WTC11 (cell line): Measurements from ENCODE around the gene AVL9. TPM values are rescaled to one million over a fixed set of nuclear protein-coding genes. Genes with fewer than 3 reads are reported as not detected.

Experiments used
- ATAC-seq: fragments of 200-7000 bp; cut with Tn5 transposase; 2 replicates; pipeline ENCODE4 v1.10.0; 2021; ENCODE audit warnings: mild to moderate bottlenecking, moderate library complexity
- CTCF ChIA-PET: fragments of 300-600 bp; sonication (Branson Sonifier 250); formaldehyde crosslinking; loops from one replicate; lab custom pipeline; 2021; ENCODE audit warnings: antibody characterized with exemption; lab: Charles Lee
- POLR2A ChIA-PET: fragments of 350-600 bp; sonication (Branson Sonifier 250); formaldehyde crosslinking; loops from one replicate; lab custom pipeline; 2021; ENCODE audit warnings: antibody characterized with exemption; lab: Charles Lee
- DNase-seq: peaks from one replicate; pipeline ENCODE4 v3.0.0; 2021; ENCODE audit warnings: low spot score
- H3K27ac Mint-ChIP-seq: 2 replicates; pipeline ENCODE4 v1.8.0; 2021; ENCODE audit warnings: mixed read lengths
- H3K27me3 Mint-ChIP-seq: 2 replicates; pipeline ENCODE4 v1.8.0; 2021; ENCODE audit warnings: low read depth, mild to moderate bottlenecking, moderate library complexity, mixed read lengths
- H3K36me3 Mint-ChIP-seq: 2 replicates; pipeline ENCODE4 v1.8.0; 2021; ENCODE audit warnings: mixed read lengths
- H3K4me1 Mint-ChIP-seq: 2 replicates; pipeline ENCODE4 v1.8.0; 2022; ENCODE audit warnings: mixed read lengths
- H3K4me3 Mint-ChIP-seq: 2 replicates; pipeline ENCODE4 v1.8.0; 2021; ENCODE audit warnings: mild to moderate bottlenecking, moderate library complexity, mixed read lengths
- H3K9me3 Mint-ChIP-seq: 2 replicates; pipeline ENCODE4 v1.8.0; 2021; ENCODE audit warnings: mixed read lengths
- ATF1 ChIP-seq: sonication (generic); formaldehyde crosslinking; IDR thresholded peaks from 2 replicates; pipeline ENCODE4 v1.8.1; 2023; ENCODE audit warnings: mild to moderate bottlenecking, moderate library complexity, missing genetic modification reagents
- CBFB ChIP-seq: sonication (generic); formaldehyde crosslinking; IDR thresholded peaks from 2 replicates; pipeline ENCODE4 v1.8.1; 2022; ENCODE audit warnings: mild to moderate bottlenecking, low read depth, missing genetic modification reagents
- EMX1 ChIP-seq: fragments of 250-450 bp; sonication (Bioruptor Pico); IDR thresholded peaks from 2 replicates; pipeline ENCODE4 v1.8.0; 2021; ENCODE audit warnings: mild to moderate bottlenecking
- GABPB1 ChIP-seq: sonication (generic); formaldehyde crosslinking; IDR thresholded peaks from 2 replicates; pipeline ENCODE4 v1.8.1; 2023; ENCODE audit warnings: mild to moderate bottlenecking, missing genetic modification reagents
- MXD4 ChIP-seq: fragments of 250-450 bp; sonication (Bioruptor Pico); IDR thresholded peaks from 2 replicates; pipeline ENCODE4 v1.8.0; 2021; ENCODE audit warnings: mild to moderate bottlenecking, moderate library complexity, borderline replicate concordance
- NR3C1 ChIP-seq: sonication (generic); formaldehyde crosslinking; conservative IDR thresholded peaks from 2 replicates; pipeline ENCODE4 v1.8.1; 2023; ENCODE audit warnings: low read depth, mild to moderate bottlenecking, missing genetic modification reagents
- PRRX2 ChIP-seq: fragments of 250-450 bp; sonication (Bioruptor Pico); IDR thresholded peaks from 2 replicates; pipeline ENCODE4 v1.8.0; 2021; ENCODE audit warnings: mild to moderate bottlenecking
- TEAD1 ChIP-seq: sonication (generic); formaldehyde crosslinking; IDR thresholded peaks from 2 replicates; pipeline ENCODE4 v1.8.0; 2022; ENCODE audit warnings: mild to moderate bottlenecking, missing genetic modification reagents
- TEAD4 ChIP-seq: sonication (generic); formaldehyde crosslinking; IDR thresholded peaks from 2 replicates; pipeline ENCODE4 v1.8.0; 2022; ENCODE audit warnings: mild to moderate bottlenecking, missing genetic modification reagents
- TP53 ChIP-seq: sonication (generic); formaldehyde crosslinking; IDR thresholded peaks from 2 replicates; pipeline ENCODE4 v1.8.1; 2023; ENCODE audit warnings: mild to moderate bottlenecking, missing genetic modification reagents
- ZNF219 ChIP-seq: sonication (generic); formaldehyde crosslinking; IDR thresholded peaks from 2 replicates; pipeline ENCODE4 v1.8.0; 2023; ENCODE audit warnings: missing genetic modification reagents, mild to moderate bottlenecking, borderline replicate concordance
- ZNF416 ChIP-seq: fragments of 250-450 bp; sonication (Bioruptor Pico); IDR thresholded peaks from 2 replicates; pipeline ENCODE4 v1.9.0; 2021; ENCODE audit warnings: mild to moderate bottlenecking, inconsistent platforms
- total RNA-seq: library from RNA; stranded (reverse); gene quantifications from 3 replicates; pipeline ENCODE4 v1.2.3, GENCODE V29; 2021
- TF ChIP-seq, protein P1 (sequence below): sonication (generic); formaldehyde crosslinking; IDR thresholded peaks from 2 replicates; pipeline ENCODE4 v1.8.0; 2022; ENCODE audit warnings: missing genetic modification reagents
- TF ChIP-seq, protein P2 (sequence below): sonication (generic); formaldehyde crosslinking; IDR thresholded peaks from 2 replicates; pipeline ENCODE4 v1.8.0; 2022; ENCODE audit warnings: mild to moderate bottlenecking, missing genetic modification reagents
- TF ChIP-seq, protein P3 (sequence below): fragments of 200-600 bp; IDR thresholded peaks from 2 replicates; pipeline ENCODE4 v1.8.0; 2022; ENCODE audit warnings: antibody characterized with exemption
- TF ChIP-seq, protein P4 (sequence below): sonication (generic); formaldehyde crosslinking; IDR thresholded peaks from 2 replicates; pipeline ENCODE4 v1.8.1; 2022; ENCODE audit warnings: low read depth, mild to moderate bottlenecking, moderate library complexity, missing genetic modification reagents, borderline replicate concordance
- TF ChIP-seq, protein P5 (sequence below): fragments of 250-450 bp; sonication (Bioruptor Pico); conservative IDR thresholded peaks from 2 replicates; pipeline ENCODE4 v1.9.0; 2021; ENCODE audit warnings: mild to moderate bottlenecking
- TF ChIP-seq, protein P6 (sequence below): sonication (generic); formaldehyde crosslinking; IDR thresholded peaks from 2 replicates; pipeline ENCODE4 v1.8.0; 2022; ENCODE audit warnings: mild to moderate bottlenecking, missing genetic modification reagents
- TF ChIP-seq, protein P7 (sequence below): sonication (generic); formaldehyde crosslinking; IDR thresholded peaks from 2 replicates; pipeline ENCODE4 v1.8.0; 2022; ENCODE audit warnings: mild to moderate bottlenecking, missing genetic modification reagents

Gene AVL9
- total RNA-seq, 1 experiment from 2014 or later, result 55.6 TPM

DNA sequence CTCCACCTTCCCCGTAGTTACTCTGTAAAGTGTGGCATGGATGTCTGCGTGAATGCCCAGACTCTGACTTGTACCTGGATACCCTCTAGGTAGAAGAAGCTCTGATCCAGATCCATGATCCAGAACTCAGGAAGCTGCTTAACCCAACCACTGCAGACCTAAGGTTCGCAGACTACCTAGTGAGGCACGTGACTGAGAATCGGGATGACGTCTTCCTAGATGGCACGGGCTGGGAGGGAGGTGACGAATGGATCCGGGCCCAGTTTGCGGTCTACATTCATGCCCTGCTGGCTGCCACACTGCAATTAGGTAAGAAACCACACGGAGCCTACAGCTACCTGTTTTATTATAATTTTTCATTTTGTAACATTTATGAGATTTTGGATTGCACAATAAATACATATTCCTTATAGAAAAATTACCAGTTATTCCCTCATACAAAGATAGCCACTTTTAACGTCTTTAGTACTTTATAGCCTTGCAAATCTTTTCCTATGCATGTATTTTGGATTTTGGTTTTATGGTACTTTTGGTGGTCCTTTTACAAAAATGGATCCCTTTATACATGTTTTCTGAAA is 77.9 kb downstream of the AVL9 start:
- no peak overlapping the region for H3K27ac Mint-ChIP-seq
- POLR2A ChIA-PET, result no interaction called here
- no peaks in the 10 kb centered on the region for H3K9me3 Mint-ChIP-seq
- H3K4me1 Mint-ChIP-seq, result no peaks in the 10 kb centered on the region
- no peak overlapping the region for H3K4me3 Mint-ChIP-seq
- DNase-seq, result no peak
- H3K36me3 Mint-ChIP-seq, result peaks cover 49% of the 10 kb centered on the region
- CTCF ChIA-PET, result no interaction called here
- ATAC-seq, result no peak
- no peak for TF ChIP-seq CBFB (CRISPR knock-in tag)
- no peak for TF ChIP-seq TEAD1
- no peaks in the 10 kb centered on the region for H3K27me3 Mint-ChIP-seq

DNA sequence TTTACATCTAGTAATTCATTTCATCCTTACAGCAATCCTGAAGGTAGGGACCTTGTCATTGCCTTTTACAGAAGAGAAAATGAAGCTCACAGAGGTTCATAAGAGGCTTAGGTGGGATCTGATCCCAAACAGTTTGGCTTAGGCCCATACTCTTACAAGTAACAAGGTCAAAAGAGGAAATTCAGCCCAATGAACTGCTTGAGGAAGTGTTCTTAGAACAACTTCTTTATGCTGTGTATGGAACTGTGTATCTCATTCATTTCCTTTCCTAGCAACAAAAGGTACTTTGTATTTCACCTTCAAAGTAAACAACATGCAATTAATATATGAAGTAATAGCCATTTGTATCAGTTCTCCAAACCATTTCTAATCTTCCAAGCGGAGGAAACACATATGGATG is 79.3 kb downstream of the AVL9 start:
- POLR2A ChIA-PET, result no interaction called here
- no peak for ATAC-seq
- no peak overlapping the region for H3K4me3 Mint-ChIP-seq
- TF ChIP-seq NR3C1 (CRISPR knock-in tag) (no peak), ZNF219 (no peak), ZNF416 (CRISPR knock-in tag) (no peak), PRRX2 (CRISPR knock-in tag) (no peak), TEAD4 (no peak), TP53 (CRISPR knock-in tag) (no peak), MXD4 (no peak), ATF1 (CRISPR knock-in tag) (no peak), CBFB (CRISPR knock-in tag) (no peak), EMX1 (no peak), GABPB1 (CRISPR knock-in tag) (no peak)
- TF ChIP-seq, protein P1, sequence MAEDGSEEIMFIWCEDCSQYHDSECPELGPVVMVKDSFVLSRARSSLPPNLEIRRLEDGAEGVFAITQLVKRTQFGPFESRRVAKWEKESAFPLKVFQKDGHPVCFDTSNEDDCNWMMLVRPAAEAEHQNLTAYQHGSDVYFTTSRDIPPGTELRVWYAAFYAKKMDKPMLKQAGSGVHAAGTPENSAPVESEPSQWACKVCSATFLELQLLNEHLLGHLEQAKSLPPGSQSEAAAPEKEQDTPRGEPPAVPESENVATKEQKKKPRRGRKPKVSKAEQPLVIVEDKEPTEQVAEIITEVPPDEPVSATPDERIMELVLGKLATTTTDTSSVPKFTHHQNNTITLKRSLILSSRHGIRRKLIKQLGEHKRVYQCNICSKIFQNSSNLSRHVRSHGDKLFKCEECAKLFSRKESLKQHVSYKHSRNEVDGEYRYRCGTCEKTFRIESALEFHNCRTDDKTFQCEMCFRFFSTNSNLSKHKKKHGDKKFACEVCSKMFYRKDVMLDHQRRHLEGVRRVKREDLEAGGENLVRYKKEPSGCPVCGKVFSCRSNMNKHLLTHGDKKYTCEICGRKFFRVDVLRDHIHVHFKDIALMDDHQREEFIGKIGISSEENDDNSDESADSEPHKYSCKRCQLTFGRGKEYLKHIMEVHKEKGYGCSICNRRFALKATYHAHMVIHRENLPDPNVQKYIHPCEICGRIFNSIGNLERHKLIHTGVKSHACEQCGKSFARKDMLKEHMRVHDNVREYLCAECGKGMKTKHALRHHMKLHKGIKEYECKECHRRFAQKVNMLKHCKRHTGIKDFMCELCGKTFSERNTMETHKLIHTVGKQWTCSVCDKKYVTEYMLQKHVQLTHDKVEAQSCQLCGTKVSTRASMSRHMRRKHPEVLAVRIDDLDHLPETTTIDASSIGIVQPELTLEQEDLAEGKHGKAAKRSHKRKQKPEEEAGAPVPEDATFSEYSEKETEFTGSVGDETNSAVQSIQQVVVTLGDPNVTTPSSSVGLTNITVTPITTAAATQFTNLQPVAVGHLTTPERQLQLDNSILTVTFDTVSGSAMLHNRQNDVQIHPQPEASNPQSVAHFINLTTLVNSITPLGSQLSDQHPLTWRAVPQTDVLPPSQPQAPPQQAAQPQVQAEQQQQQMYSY (CRISPR knock-in tag), result no peak
- TF ChIP-seq, protein P2, sequence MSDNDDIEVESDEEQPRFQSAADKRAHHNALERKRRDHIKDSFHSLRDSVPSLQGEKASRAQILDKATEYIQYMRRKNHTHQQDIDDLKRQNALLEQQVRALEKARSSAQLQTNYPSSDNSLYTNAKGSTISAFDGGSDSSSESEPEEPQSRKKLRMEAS (CRISPR knock-in tag), result no peak
- TF ChIP-seq, protein P3, sequence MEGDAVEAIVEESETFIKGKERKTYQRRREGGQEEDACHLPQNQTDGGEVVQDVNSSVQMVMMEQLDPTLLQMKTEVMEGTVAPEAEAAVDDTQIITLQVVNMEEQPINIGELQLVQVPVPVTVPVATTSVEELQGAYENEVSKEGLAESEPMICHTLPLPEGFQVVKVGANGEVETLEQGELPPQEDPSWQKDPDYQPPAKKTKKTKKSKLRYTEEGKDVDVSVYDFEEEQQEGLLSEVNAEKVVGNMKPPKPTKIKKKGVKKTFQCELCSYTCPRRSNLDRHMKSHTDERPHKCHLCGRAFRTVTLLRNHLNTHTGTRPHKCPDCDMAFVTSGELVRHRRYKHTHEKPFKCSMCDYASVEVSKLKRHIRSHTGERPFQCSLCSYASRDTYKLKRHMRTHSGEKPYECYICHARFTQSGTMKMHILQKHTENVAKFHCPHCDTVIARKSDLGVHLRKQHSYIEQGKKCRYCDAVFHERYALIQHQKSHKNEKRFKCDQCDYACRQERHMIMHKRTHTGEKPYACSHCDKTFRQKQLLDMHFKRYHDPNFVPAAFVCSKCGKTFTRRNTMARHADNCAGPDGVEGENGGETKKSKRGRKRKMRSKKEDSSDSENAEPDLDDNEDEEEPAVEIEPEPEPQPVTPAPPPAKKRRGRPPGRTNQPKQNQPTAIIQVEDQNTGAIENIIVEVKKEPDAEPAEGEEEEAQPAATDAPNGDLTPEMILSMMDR, result no peak
- TF ChIP-seq, protein P4, sequence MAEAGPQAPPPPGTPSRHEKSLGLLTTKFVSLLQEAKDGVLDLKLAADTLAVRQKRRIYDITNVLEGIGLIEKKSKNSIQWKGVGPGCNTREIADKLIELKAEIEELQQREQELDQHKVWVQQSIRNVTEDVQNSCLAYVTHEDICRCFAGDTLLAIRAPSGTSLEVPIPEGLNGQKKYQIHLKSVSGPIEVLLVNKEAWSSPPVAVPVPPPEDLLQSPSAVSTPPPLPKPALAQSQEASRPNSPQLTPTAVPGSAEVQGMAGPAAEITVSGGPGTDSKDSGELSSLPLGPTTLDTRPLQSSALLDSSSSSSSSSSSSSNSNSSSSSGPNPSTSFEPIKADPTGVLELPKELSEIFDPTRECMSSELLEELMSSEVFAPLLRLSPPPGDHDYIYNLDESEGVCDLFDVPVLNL (CRISPR knock-in tag), result no peak
- TF ChIP-seq, protein P5, sequence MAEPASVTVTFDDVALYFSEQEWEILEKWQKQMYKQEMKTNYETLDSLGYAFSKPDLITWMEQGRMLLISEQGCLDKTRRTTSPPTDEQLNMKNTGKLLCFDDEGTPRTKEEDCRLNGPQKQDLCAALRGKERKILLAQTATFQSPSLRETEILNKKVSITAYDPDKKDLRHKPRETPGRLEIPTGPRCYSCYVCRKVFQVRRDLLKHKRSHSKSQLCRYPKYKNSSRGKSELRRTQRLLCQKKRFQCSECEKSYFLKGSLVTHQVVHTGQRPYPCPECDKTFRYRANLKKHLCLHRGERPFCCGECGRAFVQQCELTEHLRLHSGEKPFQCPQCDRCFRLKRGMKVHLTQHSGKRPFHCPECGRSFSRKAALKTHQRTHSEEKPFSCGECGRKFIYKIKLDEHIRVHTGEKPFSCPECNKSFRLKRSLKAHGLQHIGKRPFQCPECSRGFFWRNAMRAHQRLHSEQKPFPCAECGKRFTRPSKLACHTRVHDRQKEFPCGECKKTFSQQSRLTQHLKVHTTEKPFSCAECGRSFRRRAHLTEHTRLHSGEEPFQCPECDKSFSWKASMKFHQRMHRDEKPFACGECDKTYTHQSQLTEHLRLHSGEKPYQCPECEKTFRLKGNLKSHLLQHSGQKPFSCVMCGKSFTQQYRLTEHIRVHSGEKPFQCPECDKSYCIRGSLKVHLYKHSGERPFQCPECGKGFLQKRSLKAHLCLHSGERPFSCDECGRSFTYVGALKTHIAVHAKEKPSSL (CRISPR knock-in tag), result no peak
- TF ChIP-seq, protein P6, sequence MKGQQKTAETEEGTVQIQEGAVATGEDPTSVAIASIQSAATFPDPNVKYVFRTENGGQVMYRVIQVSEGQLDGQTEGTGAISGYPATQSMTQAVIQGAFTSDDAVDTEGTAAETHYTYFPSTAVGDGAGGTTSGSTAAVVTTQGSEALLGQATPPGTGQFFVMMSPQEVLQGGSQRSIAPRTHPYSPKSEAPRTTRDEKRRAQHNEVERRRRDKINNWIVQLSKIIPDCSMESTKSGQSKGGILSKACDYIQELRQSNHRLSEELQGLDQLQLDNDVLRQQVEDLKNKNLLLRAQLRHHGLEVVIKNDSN (CRISPR knock-in tag), result no peak
- TF ChIP-seq, protein P7, sequence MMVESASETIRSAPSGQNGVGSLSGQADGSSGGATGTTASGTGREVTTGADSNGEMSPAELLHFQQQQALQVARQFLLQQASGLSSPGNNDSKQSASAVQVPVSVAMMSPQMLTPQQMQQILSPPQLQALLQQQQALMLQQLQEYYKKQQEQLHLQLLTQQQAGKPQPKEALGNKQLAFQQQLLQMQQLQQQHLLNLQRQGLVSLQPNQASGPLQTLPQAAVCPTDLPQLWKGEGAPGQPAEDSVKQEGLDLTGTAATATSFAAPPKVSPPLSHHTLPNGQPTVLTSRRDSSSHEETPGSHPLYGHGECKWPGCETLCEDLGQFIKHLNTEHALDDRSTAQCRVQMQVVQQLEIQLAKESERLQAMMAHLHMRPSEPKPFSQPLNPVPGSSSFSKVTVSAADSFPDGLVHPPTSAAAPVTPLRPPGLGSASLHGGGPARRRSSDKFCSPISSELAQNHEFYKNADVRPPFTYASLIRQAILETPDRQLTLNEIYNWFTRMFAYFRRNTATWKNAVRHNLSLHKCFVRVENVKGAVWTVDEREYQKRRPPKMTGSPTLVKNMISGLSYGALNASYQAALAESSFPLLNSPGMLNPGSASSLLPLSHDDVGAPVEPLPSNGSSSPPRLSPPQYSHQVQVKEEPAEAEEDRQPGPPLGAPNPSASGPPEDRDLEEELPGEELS (CRISPR knock-in tag), result no peak
- TF ChIP-seq, all 79 proteins: peak for 0
- Mint-ChIP-seq H3K9me3 (no peaks in the 10 kb centered on the region), H3K27me3 (no peaks in the 10 kb centered on the region), H3K27ac (no peak overlapping the region), H3K4me1 (no peaks in the 10 kb centered on the region), H3K36me3 (peaks cover 53% of the 10 kb centered on the region)
- DNase-seq, result no peak
- CTCF ChIA-PET, result no interaction called here
